NK-92 treated with Interleukin-12 subunit alpha and Interleukin-12 subunit beta, amount 100 ng/mL, for 24 hours (cell line): ENCODE measurements around the gene ADCY2.

Experiments
- DNase-seq: peaks from one replicate; lab custom pipeline; 2025; lab: John Stamatoyannopoulos, UW

The ADCY2 gene

DNA sequence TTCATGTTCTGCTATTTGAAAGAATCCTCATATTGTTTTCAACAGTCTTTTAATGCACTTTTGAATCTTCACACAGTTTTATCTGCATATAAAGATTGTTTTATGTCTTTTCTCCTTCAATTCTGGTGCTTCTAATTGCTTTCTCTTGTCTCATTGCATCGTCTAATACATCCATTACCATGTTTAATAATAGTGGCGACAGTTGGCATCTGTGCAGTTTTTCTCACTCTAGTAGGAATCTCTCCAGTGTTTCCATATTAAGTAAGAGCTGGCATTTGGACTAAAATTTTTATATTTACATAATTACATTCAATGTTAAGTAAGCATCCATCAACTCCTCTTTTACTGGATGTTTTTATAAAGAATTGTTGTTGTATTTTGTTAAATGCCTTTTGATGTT lies 49.9 kb downstream of the ADCY2 start:
- no peak for DNase-seq

DNA sequence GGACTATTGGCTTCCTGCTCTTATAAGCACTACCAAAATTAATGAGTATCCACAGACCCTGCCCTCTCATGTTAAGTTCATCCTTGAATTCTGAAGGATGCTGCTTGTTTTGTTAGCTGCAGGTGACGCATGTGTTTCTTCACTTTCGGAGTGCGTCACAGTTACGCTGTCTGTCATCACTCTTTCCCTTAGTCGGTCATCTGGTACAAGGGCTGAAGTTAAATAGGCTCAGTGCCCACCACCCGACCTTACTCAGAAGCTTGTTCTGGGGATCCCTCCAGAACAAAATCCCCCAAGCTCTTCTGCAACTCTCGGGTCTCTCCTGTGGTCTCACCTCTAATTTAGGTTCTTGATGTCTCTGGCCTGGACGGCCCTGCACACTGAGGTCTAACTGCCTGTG lies 51.0 kb downstream of the ADCY2 start:
- no peak for DNase-seq

DNA sequence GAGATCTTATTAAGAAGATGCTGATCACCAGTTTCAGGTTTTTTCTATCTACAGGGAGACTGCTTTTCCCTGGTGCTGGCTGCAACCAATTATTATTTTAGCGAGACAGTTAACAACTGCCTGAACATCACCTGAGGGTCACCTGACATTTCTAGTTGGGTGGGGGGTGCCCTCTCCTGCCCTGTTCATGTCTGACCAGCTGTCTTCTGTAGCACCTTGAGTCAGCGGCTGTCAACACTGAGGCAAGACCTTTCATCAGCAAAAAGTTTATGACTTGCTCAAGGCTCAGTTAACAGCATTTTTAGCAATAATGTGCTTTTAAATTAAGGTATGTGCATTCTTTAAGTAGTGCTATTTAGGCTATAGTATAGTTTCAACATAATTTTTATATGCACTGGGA lies 58.0 kb downstream of the ADCY2 start:
- DNase-seq = no peak

DNA sequence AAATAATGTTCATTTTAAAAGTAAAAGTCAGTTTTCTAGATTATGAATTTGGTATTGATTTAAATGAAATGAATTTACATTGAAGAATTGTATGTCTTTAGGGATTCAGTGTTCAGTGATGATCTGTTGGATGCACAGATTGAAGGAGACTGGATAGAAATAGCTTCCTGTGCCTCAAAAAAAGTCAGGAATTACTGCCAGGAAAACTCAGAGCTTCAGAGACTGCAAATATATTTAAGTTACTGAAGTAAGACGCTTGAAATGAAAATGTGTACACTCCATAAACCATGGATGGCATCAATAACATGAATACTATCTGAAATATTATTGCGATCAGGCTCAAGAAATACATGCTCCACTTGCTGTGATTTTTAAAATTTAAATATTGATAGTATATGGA lies 60.3 kb downstream of the ADCY2 start:
- DNase-seq = no peak

DNA sequence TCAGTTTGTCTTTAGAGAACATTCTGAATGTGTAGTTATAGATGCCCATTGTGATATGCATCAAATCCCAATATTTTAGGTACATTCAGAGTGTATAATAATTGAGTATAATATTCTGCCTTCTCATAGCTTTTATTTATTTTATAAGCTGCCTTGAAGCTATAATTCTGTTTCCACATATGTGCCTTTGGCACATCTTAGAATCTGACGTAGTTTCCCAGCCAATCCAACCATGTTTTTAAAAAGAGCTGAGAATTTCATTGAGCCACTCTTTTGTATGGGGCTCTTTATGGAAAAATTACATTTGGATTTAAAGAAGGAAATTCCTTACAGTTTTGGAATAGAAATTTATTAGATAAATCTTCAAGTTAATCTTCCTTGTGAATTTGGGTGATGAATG lies 65.4 kb downstream of the ADCY2 start:
- no peak for DNase-seq

DNA sequence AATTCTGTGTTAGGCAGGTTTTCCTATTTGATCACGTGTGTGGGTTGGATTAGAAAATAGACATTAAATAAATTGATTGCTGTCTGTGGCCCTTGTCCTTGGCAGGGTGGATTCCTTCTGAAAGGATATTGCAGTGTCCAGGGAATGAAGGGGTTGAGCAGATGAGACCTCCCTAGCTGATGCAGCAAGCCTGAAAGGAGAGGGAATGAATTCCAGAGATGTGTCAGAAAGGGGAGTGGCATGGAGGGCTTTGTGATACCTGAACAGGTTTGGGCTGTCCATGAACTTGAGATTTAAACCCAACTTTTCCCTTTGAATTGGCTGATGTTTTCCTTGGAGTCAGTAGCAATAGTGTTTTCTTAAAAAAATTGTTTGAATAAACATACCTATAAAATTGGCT lies 66.8 kb downstream of the ADCY2 start:
- no peak for DNase-seq

DNA sequence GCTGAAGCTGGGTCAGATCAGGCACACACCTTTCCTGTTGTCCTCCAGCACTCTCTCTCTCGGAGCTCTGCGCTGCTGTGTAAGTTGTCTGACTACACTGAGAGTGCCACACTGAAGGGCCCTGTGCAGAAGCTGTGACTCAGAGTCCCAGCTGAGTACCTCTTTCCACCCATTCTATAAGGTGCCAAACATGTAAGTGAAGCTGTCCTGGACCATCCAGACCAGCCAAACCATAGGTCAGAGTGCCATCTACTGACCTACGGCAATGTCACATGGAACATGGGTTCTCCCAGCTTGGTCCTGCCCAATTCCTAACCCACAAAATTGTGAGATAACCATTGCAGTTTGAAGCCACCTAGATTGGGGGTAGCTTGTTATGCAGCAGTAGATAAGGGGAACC lies 68.2 kb downstream of the ADCY2 start:
- DNase-seq = no peak

DNA sequence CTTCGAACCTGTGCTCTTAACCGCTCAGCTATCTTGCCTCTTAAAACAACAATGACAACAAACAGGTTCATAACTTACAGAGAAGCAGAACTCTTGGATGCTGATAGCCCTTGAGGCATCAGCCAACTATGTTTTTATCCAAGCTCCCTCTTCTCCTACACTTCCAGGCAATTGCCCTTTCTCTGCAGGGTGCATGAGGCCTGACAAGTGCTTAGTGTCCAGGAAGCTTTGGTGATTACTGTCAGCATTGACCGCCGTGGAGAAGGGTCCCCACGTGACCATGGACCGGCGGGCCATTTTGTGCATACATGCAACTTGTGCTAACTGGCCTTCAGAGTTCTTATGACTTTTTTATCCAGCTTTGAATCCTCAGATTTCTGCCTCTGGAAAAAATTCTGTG lies 71.2 kb downstream of the ADCY2 start:
- DNase-seq = no peak

DNA sequence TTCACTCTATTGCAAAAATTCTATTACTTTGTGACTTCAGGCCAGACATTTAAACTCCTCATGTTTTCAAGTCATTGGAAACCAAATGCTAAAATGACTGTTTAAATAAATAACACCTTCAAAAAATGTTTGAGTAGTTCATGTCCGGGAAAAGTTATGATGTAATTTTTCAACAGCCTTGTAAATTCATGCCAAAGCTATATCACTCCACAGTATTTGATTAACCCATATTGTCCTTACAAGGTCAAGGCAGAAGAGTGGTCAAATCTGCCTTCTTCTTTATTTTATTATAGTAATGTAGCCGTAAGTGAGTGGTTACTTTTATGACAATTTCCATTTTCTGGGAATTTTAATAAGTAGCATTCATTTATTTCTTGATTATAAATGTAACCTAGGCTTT lies 72.8 kb downstream of the ADCY2 start:
- no peak for DNase-seq

DNA sequence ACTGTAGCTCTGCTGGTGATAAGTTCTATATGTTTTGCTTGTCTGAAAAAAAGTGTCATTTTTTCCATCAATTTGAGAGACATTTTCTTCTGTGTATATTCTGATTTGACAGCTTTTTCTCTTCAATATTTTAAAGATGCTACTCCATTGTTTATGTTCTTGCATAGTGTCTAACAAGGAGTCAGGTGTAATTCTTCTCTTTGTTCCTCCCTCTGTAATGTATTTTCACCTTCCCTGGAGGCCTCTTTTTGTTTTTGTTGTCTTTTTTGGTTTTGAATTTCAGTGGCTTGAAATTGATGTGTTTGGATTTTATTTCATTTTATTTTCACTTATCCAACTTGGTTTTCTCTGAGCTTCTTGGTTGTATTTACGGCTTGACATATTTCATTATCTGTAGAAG lies 75.8 kb downstream of the ADCY2 start:
- DNase-seq = no peak

DNA sequence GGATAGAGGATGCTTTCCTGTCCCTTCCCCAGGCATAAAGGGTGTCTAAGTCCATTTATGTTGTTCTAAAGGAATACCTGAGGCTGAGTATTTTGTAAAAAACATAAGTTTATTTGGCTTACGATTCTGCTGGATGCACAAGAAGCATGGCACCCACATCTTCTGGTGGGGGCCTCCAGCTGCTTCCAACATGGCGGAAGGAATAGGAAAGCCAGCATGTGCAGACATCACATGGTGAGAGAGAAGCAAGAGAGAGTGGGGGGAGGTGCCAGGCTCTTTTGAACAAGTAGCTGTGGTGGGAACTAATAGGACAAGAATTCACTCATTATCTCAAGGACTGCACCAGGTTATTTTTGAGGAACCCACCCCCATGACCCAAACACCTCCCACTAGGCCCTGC lies 77.2 kb downstream of the ADCY2 start:
- no peak for DNase-seq

DNA sequence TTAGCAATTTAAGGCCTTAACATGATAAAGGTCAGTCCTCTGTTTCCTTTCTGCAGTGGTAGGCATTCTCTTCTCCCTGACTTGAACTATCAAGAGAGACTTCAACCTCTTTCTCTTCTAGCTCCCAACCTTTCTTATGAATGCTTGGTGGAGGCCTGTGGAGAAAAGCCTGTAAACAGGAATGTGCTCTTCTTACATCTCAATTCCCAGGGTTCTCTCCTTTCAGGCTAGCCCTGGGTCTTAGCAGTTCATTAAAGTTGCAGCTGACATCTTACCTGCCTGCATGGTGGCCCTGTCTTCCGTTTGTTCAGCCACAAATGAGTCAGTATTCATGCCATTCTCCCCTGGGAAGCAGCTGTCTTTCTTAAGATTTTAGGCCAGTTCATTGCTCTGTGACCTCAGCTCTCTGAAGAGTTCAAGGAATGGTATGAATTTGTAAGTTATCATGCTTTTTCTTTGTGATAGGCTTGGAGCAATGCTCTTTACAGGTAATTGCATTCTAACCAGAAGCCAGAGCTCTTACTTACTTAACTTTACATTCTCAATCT lies 77.8 kb downstream of the ADCY2 start:
- no peak for DNase-seq

DNA sequence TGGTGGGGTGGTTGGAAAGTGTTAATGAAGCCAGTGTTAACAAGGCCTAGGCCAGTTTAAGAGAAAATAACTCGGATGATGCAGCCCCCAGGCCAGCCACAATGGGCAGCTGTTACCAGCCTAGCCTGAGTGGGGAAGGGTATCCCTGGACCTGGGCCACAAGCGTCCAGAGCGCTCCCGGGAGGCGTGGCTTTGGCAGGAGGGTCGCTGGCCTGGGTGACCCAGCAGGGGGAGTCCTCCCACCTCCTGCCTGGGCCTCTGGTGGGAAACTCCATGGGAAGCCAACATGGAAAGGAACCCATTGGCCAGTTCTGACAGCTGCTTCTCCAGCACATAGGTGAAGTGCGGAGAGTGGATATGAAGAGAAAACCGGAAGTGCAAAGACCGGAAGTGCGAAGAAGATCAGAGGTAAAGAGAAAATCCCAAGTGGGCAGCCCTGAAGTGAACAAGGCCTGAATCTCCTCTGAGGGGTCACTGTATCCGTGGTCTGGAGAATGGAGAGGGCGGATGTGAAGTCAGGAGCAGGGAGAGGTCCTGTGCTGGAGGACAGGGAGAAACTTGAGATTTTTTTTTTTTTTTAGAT lies 79.0 kb downstream of the ADCY2 start:
- DNase-seq = no peak

DNA sequence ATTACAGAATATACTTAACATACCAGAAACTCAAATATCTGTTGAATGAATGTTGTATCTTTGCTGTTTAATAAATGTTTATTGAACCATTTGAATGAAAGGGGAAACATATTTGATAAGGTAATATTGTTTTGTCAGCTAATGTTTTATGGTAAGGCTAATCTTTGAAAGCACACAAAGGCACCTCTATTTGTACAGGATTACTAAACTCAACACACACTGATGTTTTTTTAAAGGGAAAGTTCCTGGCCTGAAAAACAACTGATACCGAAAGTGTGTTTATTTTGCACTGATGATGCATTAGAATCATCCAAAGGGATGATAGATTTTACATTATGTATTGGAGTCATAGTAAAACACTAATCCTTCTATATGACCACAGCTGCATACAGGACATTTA lies 82.5 kb downstream of the ADCY2 start:
- DNase-seq = no peak

DNA sequence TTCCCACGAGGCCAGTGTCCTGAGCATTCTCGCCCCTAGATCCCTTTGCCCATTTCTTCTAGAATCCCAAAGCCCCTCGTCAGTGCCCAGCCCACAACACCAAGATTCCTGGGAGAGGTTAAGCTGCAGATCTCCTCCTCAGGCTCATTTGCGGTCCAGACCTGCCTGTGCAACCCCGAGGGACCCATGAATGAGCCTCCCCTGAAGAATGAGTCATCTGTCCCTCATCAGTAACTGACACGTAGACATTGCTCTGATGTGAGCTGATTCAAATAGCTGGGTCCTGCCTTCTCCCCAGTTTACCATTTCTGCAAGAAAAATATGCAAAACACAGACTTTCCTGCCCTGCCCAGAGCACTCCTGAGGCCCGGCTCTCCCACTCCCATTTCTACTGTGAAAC lies 92.8 kb downstream of the ADCY2 start:
- no peak for DNase-seq

DNA sequence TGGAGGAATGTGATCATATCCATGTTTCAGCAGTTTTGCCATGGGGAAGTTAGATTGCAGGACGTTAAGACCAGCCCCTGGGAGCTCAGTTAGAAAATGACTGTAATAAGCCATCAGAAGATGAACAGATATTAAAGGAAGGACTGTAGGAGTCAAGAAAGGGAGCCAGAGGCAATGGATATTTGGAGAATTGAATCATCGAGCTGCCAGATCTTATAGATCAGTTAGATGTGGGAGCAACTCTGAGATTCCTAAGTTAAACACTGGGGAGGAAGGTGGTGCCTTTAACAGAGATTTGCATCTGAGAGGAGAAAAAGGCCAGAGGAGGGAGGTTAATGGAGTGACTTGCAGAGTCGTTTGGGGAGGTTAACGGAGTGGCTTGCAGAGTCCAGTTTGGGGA lies 96.4 kb downstream of the ADCY2 start:
- no peak for DNase-seq

DNA sequence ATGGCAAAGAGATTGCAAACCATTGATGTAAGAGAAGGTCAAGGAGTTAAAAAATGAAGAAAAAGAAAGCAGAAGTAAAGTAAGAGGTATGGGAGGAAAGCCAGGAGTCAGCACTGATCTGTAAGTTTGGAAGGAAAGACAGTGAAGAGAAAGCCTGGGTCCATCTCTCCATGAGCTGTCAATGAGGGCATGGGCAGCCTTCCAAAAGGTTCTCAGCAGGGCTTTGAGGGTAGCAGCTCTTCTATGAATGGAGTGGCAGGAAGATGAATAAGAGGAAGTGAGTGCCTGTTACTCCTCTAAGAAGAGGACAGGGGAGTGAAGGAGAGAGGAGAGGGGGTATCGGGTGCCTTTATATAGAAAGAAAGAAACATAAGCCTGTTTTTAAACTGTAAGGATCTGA lies 97.1 kb downstream of the ADCY2 start:
- no peak for DNase-seq

DNA sequence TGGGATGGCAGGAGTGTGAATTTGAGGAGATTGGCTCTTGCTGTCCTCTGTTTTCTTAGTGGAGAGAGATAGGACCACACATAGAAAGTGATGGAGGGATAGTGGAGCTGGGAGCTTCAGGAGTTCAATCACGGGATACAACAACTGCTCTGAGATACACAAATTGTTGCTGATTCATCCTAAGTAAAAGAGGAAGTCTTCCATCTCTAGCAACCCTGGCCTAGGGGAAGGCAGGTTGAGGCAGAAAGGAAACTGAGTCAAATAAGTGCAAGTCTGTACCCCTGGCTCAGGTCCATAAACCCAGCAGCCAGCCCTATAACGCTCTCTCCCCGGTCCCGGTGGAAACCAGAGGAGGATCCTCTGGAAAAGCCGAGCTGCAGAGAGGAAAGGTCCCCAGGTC lies 97.7 kb downstream of the ADCY2 start:
- no peak for DNase-seq

DNA sequence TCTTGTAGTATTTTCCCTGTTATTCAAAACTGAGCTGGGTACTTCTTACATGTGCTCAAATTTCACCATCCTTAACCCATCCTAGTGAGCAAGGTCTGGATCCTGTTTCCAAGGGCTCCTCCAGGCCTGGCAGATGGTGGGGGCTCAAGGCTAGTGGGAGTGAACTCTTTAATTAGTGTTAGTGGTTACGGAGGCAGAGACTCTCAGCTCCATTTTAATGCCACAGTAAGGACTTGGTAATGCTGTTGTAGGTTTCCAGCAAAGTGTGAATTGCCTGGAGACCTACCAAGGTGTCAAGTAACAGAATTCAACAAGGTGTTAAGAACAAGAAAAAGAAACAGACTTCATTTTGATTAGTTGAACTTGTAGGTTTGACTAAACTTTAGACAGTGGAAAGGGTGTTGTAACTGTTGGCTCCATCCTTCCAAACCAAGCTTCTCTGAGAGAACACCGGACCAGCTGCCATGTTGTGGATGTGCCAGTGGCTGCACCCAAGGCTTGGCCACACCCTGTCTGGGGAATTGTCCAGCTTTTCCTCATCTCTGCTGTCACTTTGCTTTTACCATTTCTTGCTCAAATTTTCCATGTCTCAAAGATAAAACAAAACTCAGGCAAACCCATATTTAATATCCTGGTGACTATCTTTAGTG lies 98.7 kb downstream of the ADCY2 start:
- DNase-seq = no peak

DNA sequence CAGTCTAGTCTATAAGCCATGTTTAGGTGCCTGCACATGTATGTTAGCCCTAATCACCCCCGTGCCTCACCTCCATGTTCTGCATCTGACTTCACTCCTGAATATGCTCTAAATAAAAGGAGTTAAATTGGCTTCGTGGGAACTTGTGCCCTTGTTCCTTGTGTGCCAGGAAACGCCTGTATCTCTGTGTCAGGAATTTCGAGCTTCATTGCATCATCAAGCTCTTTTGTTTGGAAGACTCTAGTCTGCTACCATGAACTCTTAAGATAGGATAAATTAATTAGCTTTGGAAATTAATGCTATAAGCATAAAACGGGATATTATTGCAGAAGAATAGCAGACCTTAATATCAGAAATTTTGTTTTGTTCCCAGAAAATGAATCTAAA lies 99.2 kb downstream of the ADCY2 start:
- no peak for DNase-seq

DNA sequence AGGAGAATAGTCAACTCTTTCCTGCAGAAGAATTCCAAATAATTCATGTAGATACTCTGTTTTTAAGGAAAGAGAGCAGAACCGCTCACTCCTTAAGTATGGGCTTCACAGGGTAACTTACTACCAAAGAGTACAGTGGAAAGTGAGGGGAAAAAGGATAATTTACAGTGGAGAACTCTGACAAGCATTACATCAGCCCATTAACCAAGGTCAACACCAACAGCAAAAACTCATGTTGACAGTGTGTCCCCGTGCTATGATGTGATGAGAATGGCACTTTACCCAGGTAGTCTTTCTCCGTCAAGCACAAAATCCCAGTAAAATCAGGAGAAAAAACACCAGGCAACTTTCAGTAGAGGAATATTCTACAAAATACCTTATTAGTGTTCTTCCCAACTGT lies 104.3 kb downstream of the ADCY2 start:
- no peak for DNase-seq

DNA sequence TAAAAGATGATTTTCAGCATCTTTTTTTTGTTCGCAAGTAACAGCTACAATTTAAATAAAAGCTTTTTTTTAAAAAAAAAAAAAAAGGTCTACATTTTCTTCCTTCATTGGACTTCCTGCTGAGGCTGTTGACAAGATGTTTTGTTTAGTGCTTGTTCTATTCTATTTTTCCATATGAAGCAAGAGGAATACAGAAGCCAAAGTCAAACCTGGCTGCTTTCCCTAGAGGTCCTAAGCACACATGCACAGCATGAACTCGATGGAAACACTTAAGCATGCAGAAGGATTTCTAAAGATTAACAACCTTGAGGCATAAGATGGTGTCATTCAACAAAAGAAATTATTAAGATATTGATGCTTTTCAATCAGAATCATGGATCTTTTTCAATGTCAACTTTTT lies 105.1 kb downstream of the ADCY2 start:
- no peak for DNase-seq

DNA sequence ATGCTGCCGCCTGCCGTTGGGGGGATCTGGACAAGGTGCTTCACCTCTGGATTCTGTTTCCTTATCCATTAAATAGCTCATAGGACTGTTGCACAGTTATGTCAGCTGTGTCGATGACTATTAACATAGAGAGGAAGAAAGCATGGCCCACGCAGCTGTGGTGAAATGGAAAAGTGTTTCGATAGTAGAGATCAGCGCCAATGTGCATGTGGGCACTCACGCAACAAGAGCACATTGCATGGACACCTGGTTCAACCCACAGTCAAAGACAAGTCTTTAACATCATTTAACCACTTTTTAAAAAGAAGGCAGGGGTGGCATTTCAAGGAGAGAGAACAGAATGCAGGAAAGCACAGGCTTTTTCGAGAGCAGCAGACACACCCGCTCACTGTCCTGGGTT lies 107.6 kb downstream of the ADCY2 start:
- DNase-seq = no peak

DNA sequence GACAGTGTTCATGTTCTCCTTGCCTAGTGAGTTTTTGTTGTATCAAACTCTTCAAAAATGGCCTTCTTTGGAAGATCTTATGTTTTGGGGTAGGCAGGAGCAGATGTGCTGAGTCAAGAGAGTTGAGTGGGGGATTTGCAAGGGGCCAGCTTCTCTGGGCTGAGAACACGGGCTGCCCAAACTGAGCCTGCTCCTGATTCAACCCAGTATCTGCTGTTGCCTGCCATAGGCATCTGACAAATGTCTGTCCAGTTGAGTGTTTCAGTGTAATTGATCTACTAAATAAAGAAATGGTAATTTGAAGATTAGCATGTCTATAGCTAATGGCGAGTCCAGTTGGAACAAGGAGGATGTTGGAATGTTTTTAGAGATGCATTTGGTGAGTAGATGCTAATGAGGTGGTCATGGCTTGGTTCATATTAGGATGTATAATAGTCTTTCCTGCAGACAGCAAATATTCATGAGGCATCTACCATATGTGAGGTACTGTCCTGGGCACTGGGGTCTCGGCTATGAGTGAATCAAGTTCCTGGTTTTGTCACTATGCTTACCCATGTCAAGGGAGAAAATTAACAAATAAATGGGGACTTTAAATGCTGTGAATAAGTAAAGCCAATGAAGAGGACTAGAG lies 119.5 kb downstream of the ADCY2 start:
- no peak for DNase-seq
